AG09309 (cell line): Measurements from ENCODE around the gene RRP1B.

Experiments used
- DNase-seq: peaks from one replicate; pipeline ENCODE4 v3.0.0-alpha.2; 2010; ENCODE audit warnings: low read depth
- H3K4me3 ChIP-seq: 2 replicates; pipeline ENCODE4 v1.5.1; 2011; ENCODE audit warnings: mild to moderate bottlenecking, low read depth, low read length, moderate library complexity; ENCODE audit not compliant: control insufficient read depth
- TF ChIP-seq, protein P1 (sequence below): IDR thresholded peaks from 2 replicates; pipeline ENCODE4 v1.5.1; 2011; ENCODE audit warnings: mild to moderate bottlenecking, low read depth, low read length, inconsistent platforms; ENCODE audit not compliant: insufficient read depth, control insufficient read depth; ENCODE audit errors: missing control alignments

The RRP1B gene

DNA sequence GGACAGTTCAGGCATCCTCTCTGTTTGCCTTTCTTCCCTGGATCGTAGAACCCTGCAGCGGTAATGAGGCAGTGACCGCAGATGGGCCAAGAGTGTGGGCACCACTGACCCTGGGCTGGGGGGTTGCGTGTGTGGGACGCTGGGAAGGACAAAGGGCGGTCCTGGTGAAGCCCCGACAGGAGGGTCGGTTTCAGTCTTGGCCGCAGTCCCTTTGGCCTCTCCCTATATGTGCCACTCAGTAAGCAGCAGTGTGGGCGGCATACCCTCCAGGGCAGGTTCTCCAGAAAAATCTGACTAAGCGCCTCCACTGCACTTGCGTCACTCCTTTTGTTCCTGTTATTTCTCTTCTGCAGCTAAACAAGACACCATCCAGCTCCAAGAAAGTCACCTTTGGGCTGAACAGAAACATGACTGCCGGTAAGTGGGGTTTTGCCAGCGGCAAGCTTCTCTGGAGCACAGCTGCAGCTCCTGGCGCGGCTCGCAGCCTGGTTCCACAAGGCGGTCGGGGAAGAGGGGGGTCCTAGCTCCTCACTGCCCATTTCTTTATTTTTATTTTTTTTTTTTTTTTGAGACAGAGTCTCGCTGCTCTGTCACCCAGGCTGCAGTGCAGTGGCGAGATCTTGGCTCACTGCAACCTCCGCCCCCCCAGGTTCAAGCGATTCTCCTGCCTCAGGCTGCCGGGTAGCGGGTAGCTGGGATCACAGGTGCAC lies 31.9 kb downstream of the RRP1B start:
- TF ChIP-seq, protein P1, sequence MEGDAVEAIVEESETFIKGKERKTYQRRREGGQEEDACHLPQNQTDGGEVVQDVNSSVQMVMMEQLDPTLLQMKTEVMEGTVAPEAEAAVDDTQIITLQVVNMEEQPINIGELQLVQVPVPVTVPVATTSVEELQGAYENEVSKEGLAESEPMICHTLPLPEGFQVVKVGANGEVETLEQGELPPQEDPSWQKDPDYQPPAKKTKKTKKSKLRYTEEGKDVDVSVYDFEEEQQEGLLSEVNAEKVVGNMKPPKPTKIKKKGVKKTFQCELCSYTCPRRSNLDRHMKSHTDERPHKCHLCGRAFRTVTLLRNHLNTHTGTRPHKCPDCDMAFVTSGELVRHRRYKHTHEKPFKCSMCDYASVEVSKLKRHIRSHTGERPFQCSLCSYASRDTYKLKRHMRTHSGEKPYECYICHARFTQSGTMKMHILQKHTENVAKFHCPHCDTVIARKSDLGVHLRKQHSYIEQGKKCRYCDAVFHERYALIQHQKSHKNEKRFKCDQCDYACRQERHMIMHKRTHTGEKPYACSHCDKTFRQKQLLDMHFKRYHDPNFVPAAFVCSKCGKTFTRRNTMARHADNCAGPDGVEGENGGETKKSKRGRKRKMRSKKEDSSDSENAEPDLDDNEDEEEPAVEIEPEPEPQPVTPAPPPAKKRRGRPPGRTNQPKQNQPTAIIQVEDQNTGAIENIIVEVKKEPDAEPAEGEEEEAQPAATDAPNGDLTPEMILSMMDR = no peak
- H3K4me3 ChIP-seq = no peak overlapping the region
- no peak for DNase-seq

GRCh38 chr21:43691801-43692200 lies 32.4 kb downstream of the RRP1B start:
- TF ChIP-seq, protein P1 = no peak
- DNase-seq = no peak
- H3K4me3 ChIP-seq = no peak overlapping the region

DNA sequence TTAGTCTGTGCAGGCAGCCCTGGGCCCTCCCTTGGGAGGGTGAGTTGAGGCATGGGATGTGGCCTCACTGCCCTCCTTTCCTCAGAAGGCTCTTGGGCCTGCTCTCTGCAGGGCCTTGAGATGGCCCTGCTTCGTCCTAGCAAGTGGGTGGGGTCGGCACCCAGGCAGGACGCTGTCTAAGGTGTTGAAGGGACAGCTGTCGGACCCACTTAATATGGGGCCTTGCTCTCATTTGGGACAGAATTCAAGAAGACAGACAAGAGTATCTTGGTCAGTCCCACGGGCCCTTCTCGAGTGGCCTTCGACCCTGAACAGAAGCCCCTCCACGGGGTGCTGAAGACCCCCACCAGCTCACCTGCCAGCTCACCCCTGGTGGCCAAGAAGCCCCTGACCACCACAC lies 33.6 kb downstream of the RRP1B start:
- no peak overlapping the region for H3K4me3 ChIP-seq
- TF ChIP-seq, protein P1 = no peak
- no peak for DNase-seq

- DNase-seq = no peak
- no peak overlapping the region for H3K4me3 ChIP-seq
- TF ChIP-seq, protein P1 = no peak
These were observed 34.6 kb downstream of the RRP1B start for GRCh38 chr21:43693981-43694380.

DNA sequence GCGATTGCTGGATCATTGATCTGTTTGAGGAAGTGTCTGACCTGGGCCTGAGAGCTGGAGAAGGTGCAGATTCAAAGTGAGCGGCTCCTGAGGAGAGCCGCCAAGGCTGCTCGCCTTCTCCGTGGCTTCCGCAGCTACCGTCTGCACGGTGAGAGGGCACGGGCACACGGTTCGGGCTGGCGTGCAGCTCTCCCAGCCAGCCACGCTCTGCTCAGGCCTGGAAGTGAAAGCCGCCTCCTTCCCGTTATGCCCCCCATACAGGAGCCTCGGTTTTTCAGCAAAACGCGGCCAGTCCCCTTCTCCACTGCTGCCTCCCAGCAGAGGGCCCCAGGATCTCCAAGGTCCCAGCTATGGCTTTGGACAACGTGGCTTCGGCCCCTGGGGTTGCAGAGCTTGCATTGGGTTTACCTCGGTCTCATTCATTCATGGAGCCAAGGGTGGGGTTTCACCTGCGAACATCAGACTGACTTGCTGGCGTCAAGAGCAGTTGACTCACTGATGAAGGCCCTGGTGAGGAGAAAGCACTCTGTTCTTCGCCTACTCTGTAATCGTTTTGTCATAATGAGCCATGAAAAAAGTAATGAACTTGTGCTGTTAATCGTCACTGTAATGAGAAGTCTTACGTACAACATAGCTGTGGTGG lies 35.2 kb downstream of the RRP1B start:
- no peak overlapping the region for H3K4me3 ChIP-seq
- TF ChIP-seq, protein P1 = no peak
- DNase-seq = no peak

GRCh38 chr21:43696214-43696613 lies 36.9 kb downstream of the RRP1B start:
- TF ChIP-seq, protein P1 = no peak

More at GRCh38 chr21:43696214-43696613, 36.9 kb downstream of the RRP1B start:
- no peak for DNase-seq
- H3K4me3 ChIP-seq = no peak overlapping the region
